ENCODE results near the gene ZSCAN31. TPM values are rescaled to one million over a fixed set of nuclear protein-coding genes. Genes with fewer than 3 reads are reported as not detected.
"Not testable (repeated sequence)": the region's sequence is repeated elsewhere in the genome, so short reads cannot be mapped to it uniquely, and the experiment has no call there.

The ZSCAN31 gene
- total RNA-seq, 4 donors from 2014 or later, result 3.5 to 63.8 (median 31.5) TPM

- no peak for TF ChIP-seq POLR2A (IDR thresholded peaks at IDR 0.05)
- TF ChIP-seq, protein P1, sequence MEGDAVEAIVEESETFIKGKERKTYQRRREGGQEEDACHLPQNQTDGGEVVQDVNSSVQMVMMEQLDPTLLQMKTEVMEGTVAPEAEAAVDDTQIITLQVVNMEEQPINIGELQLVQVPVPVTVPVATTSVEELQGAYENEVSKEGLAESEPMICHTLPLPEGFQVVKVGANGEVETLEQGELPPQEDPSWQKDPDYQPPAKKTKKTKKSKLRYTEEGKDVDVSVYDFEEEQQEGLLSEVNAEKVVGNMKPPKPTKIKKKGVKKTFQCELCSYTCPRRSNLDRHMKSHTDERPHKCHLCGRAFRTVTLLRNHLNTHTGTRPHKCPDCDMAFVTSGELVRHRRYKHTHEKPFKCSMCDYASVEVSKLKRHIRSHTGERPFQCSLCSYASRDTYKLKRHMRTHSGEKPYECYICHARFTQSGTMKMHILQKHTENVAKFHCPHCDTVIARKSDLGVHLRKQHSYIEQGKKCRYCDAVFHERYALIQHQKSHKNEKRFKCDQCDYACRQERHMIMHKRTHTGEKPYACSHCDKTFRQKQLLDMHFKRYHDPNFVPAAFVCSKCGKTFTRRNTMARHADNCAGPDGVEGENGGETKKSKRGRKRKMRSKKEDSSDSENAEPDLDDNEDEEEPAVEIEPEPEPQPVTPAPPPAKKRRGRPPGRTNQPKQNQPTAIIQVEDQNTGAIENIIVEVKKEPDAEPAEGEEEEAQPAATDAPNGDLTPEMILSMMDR (IDR thresholded peaks at IDR 0.05), result no peak
- Histone ChIP-seq H3K27ac (no peak overlapping the region), H3K4me3 (no peak overlapping the region), H3K27me3 (no peaks in the 10 kb centered on the region), H3K4me1 (no peaks in the 10 kb centered on the region), H3K9me3 (no peaks in the 10 kb centered on the region), H3K36me3 (no peaks in the 10 kb centered on the region)
- intact Hi-C loops (cut with DNase I; ENCODE audit: low total_unique reads), result no loop called here
- DNase-seq, result no peak
Measured at GRCh38 chr6:28311139-28311823, 24.7 kb downstream of the ZSCAN31 start.

DNA sequence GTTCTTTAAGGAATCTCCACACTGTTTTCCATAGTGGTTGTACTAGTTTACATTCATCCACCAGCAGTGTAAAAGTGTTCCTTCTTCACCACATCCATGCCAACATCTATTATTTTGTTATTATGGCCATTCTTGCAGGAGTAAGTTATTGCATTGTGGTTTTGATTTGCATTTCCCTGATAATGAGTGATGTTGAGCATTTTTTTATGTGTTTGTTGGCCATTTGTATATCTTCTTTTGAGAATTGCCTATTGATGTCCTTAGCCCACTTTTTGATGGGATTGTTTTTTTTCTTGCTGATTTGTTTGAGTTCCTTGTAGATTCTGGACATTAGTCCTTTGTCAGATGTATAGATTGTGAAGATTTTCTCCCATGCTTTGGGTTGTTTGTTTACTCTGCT lies 29.6 kb downstream of the ZSCAN31 start:
- H3K4me3 ChIP-seq; H3K36me3 ChIP-seq; H3K27ac ChIP-seq; DNase-seq; H3K27me3 ChIP-seq; intact Hi-C loops (cut with DNase I; ENCODE audit: low total_unique reads); H3K4me1 ChIP-seq; H3K9me3 ChIP-seq: not testable (repeated sequence)

DNA sequence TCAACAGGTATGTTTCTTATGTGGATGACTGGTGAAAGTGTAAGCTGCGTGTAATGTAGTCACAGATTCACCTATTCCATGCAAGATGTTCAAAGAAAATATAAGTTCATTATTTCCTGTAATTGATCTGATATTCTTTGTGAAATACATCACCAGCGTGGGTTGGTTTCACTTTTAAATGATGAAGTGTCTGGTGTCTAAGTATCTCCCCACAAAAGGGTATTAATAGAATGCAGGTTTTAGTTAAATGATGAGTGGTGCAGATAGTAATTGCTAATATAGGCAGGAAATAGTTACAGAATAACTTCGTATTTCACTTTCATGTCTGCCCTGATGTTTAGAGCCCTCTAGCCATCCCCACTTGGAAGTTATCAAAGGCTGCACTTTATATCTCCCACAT lies 32.4 kb downstream of the ZSCAN31 start:
- intact Hi-C loops (cut with DNase I; ENCODE audit: low total_unique reads), result no loop called here
- Histone ChIP-seq H3K27me3 (no peaks in the 10 kb centered on the region), H3K4me1 (no peaks in the 10 kb centered on the region), H3K9me3 (no peaks in the 10 kb centered on the region), H3K36me3 (no peaks in the 10 kb centered on the region), H3K4me3 (no peak overlapping the region), H3K27ac (no peak overlapping the region)
- DNase-seq, result no peak
- TF ChIP-seq POLR2A (IDR thresholded peaks at IDR 0.05), result no peak

GRCh38 chr6:28296520-28297060 lies 39.4 kb downstream of the ZSCAN31 start:
- H3K27ac ChIP-seq, result no peak overlapping the region
- TF ChIP-seq, protein P1 (IDR thresholded peaks at IDR 0.05), result no peak
- TF ChIP-seq POLR2A (IDR thresholded peaks at IDR 0.05), result no peak
- no peak overlapping the region for H3K4me3 ChIP-seq
- H3K4me1 ChIP-seq, result no peaks in the 10 kb centered on the region
- H3K36me3 ChIP-seq, result no peaks in the 10 kb centered on the region
- intact Hi-C loops (cut with DNase I; ENCODE audit: low total_unique reads), result no loop called here
- no peaks in the 10 kb centered on the region for H3K9me3 ChIP-seq
- no peaks in the 10 kb centered on the region for H3K27me3 ChIP-seq
- DNase-seq, result no peak

GRCh38 chr6:28295326-28295725 lies 40.6 kb downstream of the ZSCAN31 start:
- no peaks in the 10 kb centered on the region for H3K36me3 ChIP-seq
- H3K27me3 ChIP-seq, result no peaks in the 10 kb centered on the region
- intact Hi-C loops (cut with DNase I; ENCODE audit: low total_unique reads), result no loop called here
- no peak for TF ChIP-seq POLR2A (IDR thresholded peaks at IDR 0.05)
- TF ChIP-seq, protein P1 (IDR thresholded peaks at IDR 0.05), result no peak
- no peak overlapping the region for H3K4me3 ChIP-seq
- no peak overlapping the region for H3K27ac ChIP-seq
- no peak for DNase-seq
- H3K4me1 ChIP-seq, result no peaks in the 10 kb centered on the region
- no peaks in the 10 kb centered on the region for H3K9me3 ChIP-seq

- Histone ChIP-seq H3K4me1 (no peaks in the 10 kb centered on the region), H3K4me3 (no peak overlapping the region), H3K27me3 (no peaks in the 10 kb centered on the region), H3K27ac (no peak overlapping the region), H3K9me3 (no peaks in the 10 kb centered on the region), H3K36me3 (no peaks in the 10 kb centered on the region)
- TF ChIP-seq, protein P1 (IDR thresholded peaks at IDR 0.05), result no peak
- no peak for TF ChIP-seq POLR2A (IDR thresholded peaks at IDR 0.05)
- intact Hi-C loops (cut with DNase I; ENCODE audit: low total_unique reads), result no loop called here
- no peak for DNase-seq
Measured at GRCh38 chr6:28291573-28291972, 44.4 kb downstream of the ZSCAN31 start.

Data from uterus (tissue), 4 donors.